WTC11 (cell line): ENCODE results near the gene ZMIZ1. TPM values are rescaled to one million over a fixed set of nuclear protein-coding genes. Genes with fewer than 3 reads are reported as not detected.

ENCODE experiments used
- ATAC-seq: fragments of 200-7000 bp; cut with Tn5 transposase; 2 replicates; pipeline ENCODE4 v1.10.0; 2021; ENCODE audit warnings: mild to moderate bottlenecking, moderate library complexity
- CTCF ChIA-PET: fragments of 300-600 bp; sonication (Branson Sonifier 250); formaldehyde crosslinking; loops from one replicate; lab custom pipeline; 2021; ENCODE audit warnings: antibody characterized with exemption; lab: Charles Lee
- POLR2A ChIA-PET: fragments of 350-600 bp; sonication (Branson Sonifier 250); formaldehyde crosslinking; loops from one replicate; lab custom pipeline; 2021; ENCODE audit warnings: antibody characterized with exemption; lab: Charles Lee
- DNase-seq: peaks from one replicate; pipeline ENCODE4 v3.0.0; 2021; ENCODE audit warnings: low spot score
- H3K27ac Mint-ChIP-seq: 2 replicates; pipeline ENCODE4 v1.8.0; 2021; ENCODE audit warnings: mixed read lengths
- H3K27me3 Mint-ChIP-seq: 2 replicates; pipeline ENCODE4 v1.8.0; 2021; ENCODE audit warnings: low read depth, mild to moderate bottlenecking, moderate library complexity, mixed read lengths
- H3K36me3 Mint-ChIP-seq: 2 replicates; pipeline ENCODE4 v1.8.0; 2021; ENCODE audit warnings: mixed read lengths
- H3K4me1 Mint-ChIP-seq: 2 replicates; pipeline ENCODE4 v1.8.0; 2022; ENCODE audit warnings: mixed read lengths
- H3K4me3 Mint-ChIP-seq: 2 replicates; pipeline ENCODE4 v1.8.0; 2021; ENCODE audit warnings: mild to moderate bottlenecking, moderate library complexity, mixed read lengths
- H3K9me3 Mint-ChIP-seq: 2 replicates; pipeline ENCODE4 v1.8.0; 2021; ENCODE audit warnings: mixed read lengths
- AR ChIP-seq: fragments of 250-450 bp; sonication (Bioruptor Pico); IDR thresholded peaks from 2 replicates; pipeline ENCODE4 v1.9.0; 2021; ENCODE audit warnings: mild to moderate bottlenecking
- E2F5 ChIP-seq: sonication (generic); formaldehyde crosslinking; IDR thresholded peaks from 2 replicates; pipeline ENCODE4 v1.8.1; 2022; ENCODE audit warnings: mild to moderate bottlenecking, moderate library complexity, missing genetic modification reagents
- FOXJ3 ChIP-seq: sonication (generic); formaldehyde crosslinking; IDR thresholded peaks from 2 replicates; pipeline ENCODE4 v1.9.0; 2021; ENCODE audit warnings: missing genetic modification reagents, mild to moderate bottlenecking, borderline replicate concordance
- GTF2I ChIP-seq: fragments of 250-450 bp; sonication (Bioruptor Pico); conservative IDR thresholded peaks from 2 replicates; pipeline ENCODE4 v1.4.0; 2021; ENCODE audit warnings: mild to moderate bottlenecking
- IRF1 ChIP-seq: sonication (generic); formaldehyde crosslinking; IDR thresholded peaks from 2 replicates; pipeline ENCODE4 v1.8.0; 2023; ENCODE audit warnings: missing genetic modification reagents
- JAZF1 ChIP-seq: fragments of 250-450 bp; sonication (Bioruptor Pico); IDR thresholded peaks from 2 replicates; pipeline ENCODE4 v1.9.0; 2021; ENCODE audit warnings: moderate library complexity, mild to moderate bottlenecking, inconsistent platforms
- MXD4 ChIP-seq: fragments of 250-450 bp; sonication (Bioruptor Pico); IDR thresholded peaks from 2 replicates; pipeline ENCODE4 v1.8.0; 2021; ENCODE audit warnings: mild to moderate bottlenecking, moderate library complexity, borderline replicate concordance
- NR1H2 ChIP-seq: sonication (generic); formaldehyde crosslinking; IDR thresholded peaks from 2 replicates; pipeline ENCODE4 v1.9.0; 2021; ENCODE audit warnings: mild to moderate bottlenecking, moderate library complexity, missing genetic modification reagents
- PRRX2 ChIP-seq: fragments of 250-450 bp; sonication (Bioruptor Pico); IDR thresholded peaks from 2 replicates; pipeline ENCODE4 v1.8.0; 2021; ENCODE audit warnings: mild to moderate bottlenecking
- SP1 ChIP-seq: sonication (generic); formaldehyde crosslinking; conservative IDR thresholded peaks from 2 replicates; pipeline ENCODE4 v1.8.1; 2022; ENCODE audit warnings: missing genetic modification reagents
- TEAD1 ChIP-seq: sonication (generic); formaldehyde crosslinking; IDR thresholded peaks from 2 replicates; pipeline ENCODE4 v1.8.0; 2022; ENCODE audit warnings: mild to moderate bottlenecking, missing genetic modification reagents
- TEAD4 ChIP-seq: sonication (generic); formaldehyde crosslinking; IDR thresholded peaks from 2 replicates; pipeline ENCODE4 v1.8.0; 2022; ENCODE audit warnings: mild to moderate bottlenecking, missing genetic modification reagents
- ZNF138 ChIP-seq: sonication (generic); formaldehyde crosslinking; conservative IDR thresholded peaks from 2 replicates; pipeline ENCODE4 v1.8.1; 2022; ENCODE audit warnings: mild to moderate bottlenecking, moderate library complexity, missing genetic modification reagents
- ZNF281 ChIP-seq: sonication (generic); formaldehyde crosslinking; IDR thresholded peaks from 2 replicates; pipeline ENCODE4 v1.8.0; 2023; ENCODE audit warnings: mild to moderate bottlenecking, missing genetic modification reagents
- ZNF416 ChIP-seq: fragments of 250-450 bp; sonication (Bioruptor Pico); IDR thresholded peaks from 2 replicates; pipeline ENCODE4 v1.9.0; 2021; ENCODE audit warnings: mild to moderate bottlenecking, inconsistent platforms
- total RNA-seq: library from RNA; stranded (reverse); gene quantifications from 3 replicates; pipeline ENCODE4 v1.2.3, GENCODE V29; 2021

Gene ZMIZ1
- total RNA-seq, 1 experiment from 2014 or later, result 44.4 TPM

- Mint-ChIP-seq H3K27ac (no peak overlapping the region), H3K4me1 (peaks cover 59% of the 10 kb centered on the region), H3K9me3 (no peaks in the 10 kb centered on the region), H3K4me3 (no peak overlapping the region), H3K27me3 (peaks cover 51% of the 10 kb centered on the region)
- ATAC-seq, result no peak
- CTCF ChIA-PET, result interaction anchor here (1.4 kb wide), 1 partner anchor 38 kb away, joined by 3 read pairs; no protein-coding TSS in a partner anchor
- TF ChIP-seq JAZF1 (CRISPR knock-in tag) (no peak), NR1H2 (CRISPR knock-in tag) (no peak)
- TF ChIP-seq, all 79 proteins: peak for 0
- peaks cover 7% of the 10 kb centered on the region; the same call in 1 of the 2 replicates for H3K36me3 Mint-ChIP-seq
- no peak for DNase-seq
- POLR2A ChIA-PET, result no interaction called here
These were observed 164.1 kb downstream of the ZMIZ1 start for GRCh38 chr10:79232864-79233263.

- no peak for TF ChIP-seq IRF1 (CRISPR knock-in tag)
- TF ChIP-seq FOXJ3 (CRISPR knock-in tag), result no peak
- no peak for TF ChIP-seq MXD4 (CRISPR knock-in tag)
- no peak for TF ChIP-seq TEAD1 (CRISPR knock-in tag)
- no peak for TF ChIP-seq PRRX2
- no peak for TF ChIP-seq E2F5 (CRISPR knock-in tag)
- TF ChIP-seq ZNF416 (CRISPR knock-in tag), result no peak
- TF ChIP-seq SP1 (CRISPR knock-in tag), result no peak
- TF ChIP-seq AR (CRISPR knock-in tag), result no peak
- TF ChIP-seq TEAD4 (CRISPR knock-in tag), result no peak
- TF ChIP-seq GTF2I (CRISPR knock-in tag), result no peak
- TF ChIP-seq ZNF138 (CRISPR knock-in tag), result no peak
- no peak for TF ChIP-seq ZNF281
- TF ChIP-seq, all 79 proteins: peak for 0
- no peak for ATAC-seq
- POLR2A ChIA-PET, result no interaction called here
- Mint-ChIP-seq H3K4me1 (peaks cover 58% of the 10 kb centered on the region), H3K27me3 (peaks cover 69% of the 10 kb centered on the region), H3K4me3 (no peak overlapping the region), H3K9me3 (no peaks in the 10 kb centered on the region), H3K36me3 (peaks cover 7% of the 10 kb centered on the region; the same call in 1 of the 2 replicates), H3K27ac (no peak overlapping the region)
- CTCF ChIA-PET, result interaction anchor here (1.4 kb wide), 1 partner anchor 39 kb away, joined by 3 read pairs; no protein-coding TSS in a partner anchor
- no peak for DNase-seq
These were observed 165.9 kb downstream of the ZMIZ1 start for GRCh38 chr10:79234391-79235315.
